Testis (tissue), 3 donors: Measurements from ENCODE around the gene PPFIBP2. TPM values are rescaled to one million over a fixed set of nuclear protein-coding genes. Genes with fewer than 3 reads are reported as not detected.

Experiments used
- DNase-seq: peaks from one replicate; pipeline ENCODE4 v3.0.0-alpha.2; 2019
- H3K27ac ChIP-seq, 2 donors: fragments of 200-600 bp; sonication (generic); one replicate each; pipeline ENCODE4 v1.5.1; 2019
- H3K27me3 ChIP-seq: fragments of 200-600 bp; sonication (generic); one replicate; pipeline ENCODE4 v1.5.1; 2019
- H3K36me3 ChIP-seq: fragments of 200-600 bp; sonication (generic); one replicate; pipeline ENCODE4 v1.5.1; 2017; ENCODE audit warnings: low read depth; ENCODE audit errors: missing control alignments
- H3K4me1 ChIP-seq: fragments of 200-600 bp; sonication (generic); one replicate; pipeline ENCODE4 v1.5.1; 2019
- H3K4me3 ChIP-seq, 2 donors: fragments of 200-600 bp; sonication (generic); one replicate each; pipeline ENCODE4 v1.5.1; 2017 to 2019
- H3K9me3 ChIP-seq: fragments of 200-600 bp; sonication (generic); one replicate; pipeline ENCODE4 v1.5.1; 2017
- POLR2A ChIP-seq: fragments of 450-650 bp; IDR thresholded peaks from one replicate; pipeline ENCODE4 v1.6.1; 2017; ENCODE audit warnings: antibody characterized with exemption, mild to moderate bottlenecking, moderate library complexity
- WGBS, 2 donors: methylation state at CpG; one replicate each; pipeline ENCODE4 v1.1.5; 2018; 5-methylcytosine and 5-hydroxymethylcytosine counted together
- intact Hi-C: fragments of 100-400 bp; cut with DNase I; formaldehyde crosslinking; loops from one replicate; pipeline ENCODE4 v1.15.1; 2023; ENCODE audit warnings: low total_unique reads
- polyA plus RNA-seq: library from polyadenylated mRNA; stranded (reverse); fragments of 350-450 nt; fragmentation: Illumina TruSeq; extraction: RNeasy Lipid Tissue Mini Kit (QIAGEN cat#74804); gene quantifications from one replicate; pipeline ENCODE4 v1.2.3, GENCODE V29; 2014; ENCODE audit warnings: low read depth, low replicate concordance; ENCODE audit not compliant: insufficient read depth
- total RNA-seq, 2 donors: library from RNA; depleted of rRNA; stranded (reverse); fragments of >200 nt; gene quantifications; one replicate each; pipeline ENCODE4 v1.2.3, GENCODE V29; 2016
- TF ChIP-seq, protein P1 (sequence below), 3 experiments: fragments of 450-650 bp in 2 of 3; fragments of 200-600 bp in 1 of 3; sonication (generic) in 1 of 3; IDR thresholded peaks; one replicate each; pipeline ENCODE4 v1.5.1; 2016 to 2019; ENCODE audit warnings: antibody characterized with exemption in 3 of 3, mild to moderate bottlenecking in 2 of 3, moderate library complexity in 1 of 3

Gene PPFIBP2
- total and polyA plus RNA-seq, 3 donors from 2014 or later: 70.5 to 105 (median 104) TPM

- WGBS, 2 donors: 62 to 63% methylated on average over 4 of the region's 4 CpGs
Observed at GRCh38 chr11:7642747-7643146, 128.9 kb downstream of the PPFIBP2 start.

GRCh38 chr11:7643314-7643713 lies 129.5 kb downstream of the PPFIBP2 start:
- no peaks in the 10 kb centered on the region for H3K27me3 ChIP-seq
- H3K36me3 ChIP-seq: no peaks in the 10 kb centered on the region
- peaks cover 16% of the 10 kb centered on the region for H3K4me1 ChIP-seq
- no peak overlapping the region for H3K27ac ChIP-seq
- no peak for DNase-seq
- intact Hi-C loops: no loop called here
- TF ChIP-seq, protein P1, sequence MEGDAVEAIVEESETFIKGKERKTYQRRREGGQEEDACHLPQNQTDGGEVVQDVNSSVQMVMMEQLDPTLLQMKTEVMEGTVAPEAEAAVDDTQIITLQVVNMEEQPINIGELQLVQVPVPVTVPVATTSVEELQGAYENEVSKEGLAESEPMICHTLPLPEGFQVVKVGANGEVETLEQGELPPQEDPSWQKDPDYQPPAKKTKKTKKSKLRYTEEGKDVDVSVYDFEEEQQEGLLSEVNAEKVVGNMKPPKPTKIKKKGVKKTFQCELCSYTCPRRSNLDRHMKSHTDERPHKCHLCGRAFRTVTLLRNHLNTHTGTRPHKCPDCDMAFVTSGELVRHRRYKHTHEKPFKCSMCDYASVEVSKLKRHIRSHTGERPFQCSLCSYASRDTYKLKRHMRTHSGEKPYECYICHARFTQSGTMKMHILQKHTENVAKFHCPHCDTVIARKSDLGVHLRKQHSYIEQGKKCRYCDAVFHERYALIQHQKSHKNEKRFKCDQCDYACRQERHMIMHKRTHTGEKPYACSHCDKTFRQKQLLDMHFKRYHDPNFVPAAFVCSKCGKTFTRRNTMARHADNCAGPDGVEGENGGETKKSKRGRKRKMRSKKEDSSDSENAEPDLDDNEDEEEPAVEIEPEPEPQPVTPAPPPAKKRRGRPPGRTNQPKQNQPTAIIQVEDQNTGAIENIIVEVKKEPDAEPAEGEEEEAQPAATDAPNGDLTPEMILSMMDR (IDR thresholded peaks at IDR 0.05): no peak
- no peak for TF ChIP-seq POLR2A
- H3K9me3 ChIP-seq: no peaks in the 10 kb centered on the region
- 81% methylated on average over 4 of the region's 4 CpGs for WGBS, 2 donors
- no peak overlapping the region for H3K4me3 ChIP-seq

More at GRCh38 chr11:7642747-7643146, 128.9 kb downstream of the PPFIBP2 start:
- intact Hi-C loops: no loop called here
- H3K4me3 ChIP-seq: no peak overlapping the region
- TF ChIP-seq POLR2A: no peak
- TF ChIP-seq, protein P1 (IDR thresholded peaks at IDR 0.05): no peak
- H3K27ac ChIP-seq: no peak overlapping the region
- H3K36me3 ChIP-seq: no peaks in the 10 kb centered on the region
- H3K4me1 ChIP-seq: peaks cover 18% of the 10 kb centered on the region
- no peaks in the 10 kb centered on the region for H3K27me3 ChIP-seq
- no peaks in the 10 kb centered on the region for H3K9me3 ChIP-seq
- no peak for DNase-seq

GRCh38 chr11:7645206-7645605 lies 131.4 kb downstream of the PPFIBP2 start:
- 72 to 79% methylated on average over 3 of the region's 3 CpGs for WGBS, 2 donors
- TF ChIP-seq, protein P1 (IDR thresholded peaks at IDR 0.05): no peak
- TF ChIP-seq POLR2A: no peak
- H3K4me3 ChIP-seq: no peak overlapping the region
- no peak overlapping the region for H3K27ac ChIP-seq
- DNase-seq: no peak
- H3K27me3 ChIP-seq: no peaks in the 10 kb centered on the region
- H3K9me3 ChIP-seq: no peaks in the 10 kb centered on the region
- no peaks in the 10 kb centered on the region for H3K36me3 ChIP-seq
- intact Hi-C loops: no loop called here
- H3K4me1 ChIP-seq: peaks cover 2% of the 10 kb centered on the region

DNA sequence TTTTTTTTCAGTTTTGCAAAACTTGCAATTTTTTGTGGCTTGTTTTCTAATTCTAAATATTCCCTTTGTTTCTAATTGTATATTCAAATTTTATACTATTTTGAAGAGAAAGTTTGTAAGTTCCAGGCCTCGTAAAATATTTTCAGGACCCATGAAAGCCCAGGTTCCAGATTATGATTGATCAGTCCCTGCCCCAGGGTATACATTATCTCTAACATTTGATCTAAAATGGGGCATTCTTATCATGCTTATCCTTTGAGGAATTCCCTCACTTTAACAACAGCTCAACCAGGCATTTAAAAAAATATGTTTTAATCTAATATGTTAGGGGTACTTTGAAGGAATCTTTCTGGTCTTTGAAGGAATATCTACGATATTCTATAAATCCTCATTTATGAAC lies 133.1 kb downstream of the PPFIBP2 start:
- Histone ChIP-seq H3K36me3 (no peaks in the 10 kb centered on the region), H3K4me3 (no peak overlapping the region), H3K27me3 (no peaks in the 10 kb centered on the region), H3K27ac (no peak overlapping the region), H3K4me1 (no peaks in the 10 kb centered on the region), H3K9me3 (no peaks in the 10 kb centered on the region)
- 95 to 96% methylated on average over 2 of the region's 2 CpGs for WGBS, 2 donors
- intact Hi-C loops: no loop called here
- TF ChIP-seq, protein P1 (IDR thresholded peaks at IDR 0.05): no peak
- no peak for TF ChIP-seq POLR2A
- DNase-seq: no peak

GRCh38 chr11:7648264-7648663 lies 134.5 kb downstream of the PPFIBP2 start:
- no peak for DNase-seq
- H3K27me3 ChIP-seq: no peaks in the 10 kb centered on the region
- no peak overlapping the region for H3K27ac ChIP-seq
- no peaks in the 10 kb centered on the region for H3K4me1 ChIP-seq
- 96 to 98% methylated on average over 3 of the region's 3 CpGs for WGBS, 2 donors
- no peak overlapping the region for H3K4me3 ChIP-seq
- H3K36me3 ChIP-seq: no peaks in the 10 kb centered on the region
- H3K9me3 ChIP-seq: no peaks in the 10 kb centered on the region
- intact Hi-C loops: no loop called here
- TF ChIP-seq, protein P1 (IDR thresholded peaks at IDR 0.05): no peak
- no peak for TF ChIP-seq POLR2A
